22Rv1 (cell line): ENCODE results near the gene POLR2L.
A peak's percentile ranks its signal among the peaks of the same experiment; 100 is the strongest.

Experiments used
- H3K27ac ChIP-seq: fragments of 450-650 bp; 2 replicates; pipeline ENCODE4 v1.5.1; 2017
- CTCF ChIP-seq: fragments of 450-650 bp; IDR thresholded peaks from 2 replicates; pipeline ENCODE4 v1.5.1; 2017; ENCODE audit warnings: mild to moderate bottlenecking
- ZFX ChIP-seq: fragments of 450-650 bp; IDR thresholded peaks from 2 replicates; pipeline ENCODE4 v1.6.1; 2017; ENCODE audit warnings: antibody characterized with exemption, borderline replicate concordance

The POLR2L gene

GRCh38 chr11:842370-843002 lies at the start of gene POLR2L, which contains the start of gene TSPAN4:
POLR2L (minus strand) TSS chr11:842529; CDS start chr11:842508, 21 bp downstream.
TSPAN4 (plus strand) TSS chr11:842852; CDS start chr11:850305, 7,453 bp downstream.
- H3K27ac ChIP-seq: peak within 1 kb of the TSS; percentile 82

GRCh38 chr11:890794-891540 lies 48.6 kb upstream of the POLR2L start:
- no peak overlapping the region for H3K27ac ChIP-seq
- TF ChIP-seq ZFX (no peak), CTCF (no peak)

More at GRCh38 chr11:842370-843002, at the start of gene POLR2L, which contains the start of gene TSPAN4:
- TF ChIP-seq CTCF: no peak
- no peak for TF ChIP-seq ZFX

- no peak overlapping the region for H3K27ac ChIP-seq
- TF ChIP-seq CTCF (no peak), ZFX (no peak)
Observed at GRCh38 chr11:889687-890475, 47.6 kb upstream of the POLR2L start.

GRCh38 chr11:889257-889656 lies 46.9 kb upstream of the POLR2L start:
- no peak overlapping the region for H3K27ac ChIP-seq
- no peak for TF ChIP-seq CTCF
- no peak for TF ChIP-seq ZFX

GRCh38 chr11:888310-889212 lies 46.2 kb upstream of the POLR2L start:
- TF ChIP-seq ZFX (no peak), CTCF (no peak)
- H3K27ac ChIP-seq: no peak overlapping the region

GRCh38 chr11:887589-887988 lies 45.3 kb upstream of the POLR2L start:
- no peak for TF ChIP-seq CTCF
- no peak for TF ChIP-seq ZFX

More at GRCh38 chr11:887589-887988, 45.3 kb upstream of the POLR2L start:
- no peak overlapping the region for H3K27ac ChIP-seq
